Mesothelial cell of epicardium (in vitro differentiated cells): ENCODE data around the gene MPL. TPM values are rescaled to one million over a fixed set of nuclear protein-coding genes. Genes with fewer than 3 reads are reported as not detected.

Experiments used
- DNase-seq, 2 experiments: peaks; one replicate each; pipeline ENCODE4 v3.0.0; 2021; ENCODE audit warnings: low spot score in 2 of 2; ENCODE audit not compliant: unreplicated experiment in 2 of 2
- H3K27ac Mint-ChIP-seq: 2 replicates; pipeline ENCODE4 v1.8.0; 2021; ENCODE audit warnings: mixed read lengths
- H3K27me3 Mint-ChIP-seq: 2 replicates; pipeline ENCODE4 v1.8.0; 2021; ENCODE audit warnings: low read depth, mixed read lengths
- H3K36me3 Mint-ChIP-seq: 2 replicates; pipeline ENCODE4 v1.8.0; 2021; ENCODE audit warnings: mixed read lengths
- H3K4me1 Mint-ChIP-seq: 2 replicates; pipeline ENCODE4 v1.8.0; 2021; ENCODE audit warnings: mixed read lengths
- H3K4me3 Mint-ChIP-seq: 2 replicates; pipeline ENCODE4 v1.8.0; 2021; ENCODE audit warnings: mild to moderate bottlenecking, moderate library complexity, mixed read lengths
- H3K9me3 Mint-ChIP-seq: 2 replicates; pipeline ENCODE4 v1.8.0; 2021; ENCODE audit warnings: mixed read lengths
- total RNA-seq: library from RNA; stranded (reverse); gene quantifications from 3 replicates; pipeline ENCODE4 v1.2.1, GENCODE V29; 2021
- TF ChIP-seq, protein P1 (sequence below): fragments of 200-600 bp; sonication (generic); IDR thresholded peaks from one replicate; pipeline ENCODE4 v1.5.0; 2021; ENCODE audit warnings: antibody characterized with exemption; ENCODE audit not compliant: unreplicated experiment

The MPL gene
- total RNA-seq, 1 donor from 2014 or later = not detected

DNA sequence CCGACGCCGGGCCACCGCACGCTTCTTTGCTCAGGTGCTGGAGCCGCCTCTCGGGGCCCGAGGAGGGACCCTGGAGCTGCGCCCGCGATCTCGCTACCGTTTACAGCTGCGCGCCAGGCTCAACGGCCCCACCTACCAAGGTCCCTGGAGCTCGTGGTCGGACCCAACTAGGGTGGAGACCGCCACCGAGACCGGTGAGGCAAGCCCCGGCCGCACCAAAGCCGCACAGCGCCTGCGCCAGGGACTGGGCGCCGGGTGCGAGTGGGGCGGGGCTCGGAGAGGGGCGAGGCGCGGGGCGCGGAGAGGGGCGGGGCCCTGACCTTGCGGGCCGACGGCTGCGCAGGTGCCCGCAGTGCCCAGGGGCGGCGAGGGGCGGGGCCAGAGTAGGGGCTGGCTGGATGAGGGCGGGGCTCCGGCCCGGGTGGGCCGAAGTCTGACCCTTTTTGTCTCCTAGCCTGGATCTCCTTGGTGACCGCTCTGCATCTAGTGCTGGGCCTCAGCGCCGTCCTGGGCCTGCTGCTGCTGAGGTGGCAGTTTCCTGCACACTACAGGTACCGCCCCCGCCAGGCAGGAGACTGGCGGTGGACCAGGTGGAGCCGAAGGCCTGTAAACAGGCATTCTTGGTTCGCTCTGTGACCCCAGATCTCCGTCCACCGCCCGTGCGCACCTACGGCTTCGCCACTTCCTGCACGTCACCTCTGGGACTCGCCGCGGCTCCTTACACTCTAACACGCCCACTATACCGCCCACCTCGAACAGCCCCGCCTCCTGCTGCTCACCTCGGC is 11.4 kb downstream of the MPL start:
- TF ChIP-seq, protein P1, sequence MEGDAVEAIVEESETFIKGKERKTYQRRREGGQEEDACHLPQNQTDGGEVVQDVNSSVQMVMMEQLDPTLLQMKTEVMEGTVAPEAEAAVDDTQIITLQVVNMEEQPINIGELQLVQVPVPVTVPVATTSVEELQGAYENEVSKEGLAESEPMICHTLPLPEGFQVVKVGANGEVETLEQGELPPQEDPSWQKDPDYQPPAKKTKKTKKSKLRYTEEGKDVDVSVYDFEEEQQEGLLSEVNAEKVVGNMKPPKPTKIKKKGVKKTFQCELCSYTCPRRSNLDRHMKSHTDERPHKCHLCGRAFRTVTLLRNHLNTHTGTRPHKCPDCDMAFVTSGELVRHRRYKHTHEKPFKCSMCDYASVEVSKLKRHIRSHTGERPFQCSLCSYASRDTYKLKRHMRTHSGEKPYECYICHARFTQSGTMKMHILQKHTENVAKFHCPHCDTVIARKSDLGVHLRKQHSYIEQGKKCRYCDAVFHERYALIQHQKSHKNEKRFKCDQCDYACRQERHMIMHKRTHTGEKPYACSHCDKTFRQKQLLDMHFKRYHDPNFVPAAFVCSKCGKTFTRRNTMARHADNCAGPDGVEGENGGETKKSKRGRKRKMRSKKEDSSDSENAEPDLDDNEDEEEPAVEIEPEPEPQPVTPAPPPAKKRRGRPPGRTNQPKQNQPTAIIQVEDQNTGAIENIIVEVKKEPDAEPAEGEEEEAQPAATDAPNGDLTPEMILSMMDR = no peak
- DNase-seq = peak; percentile 71 to 83
- Mint-ChIP-seq H3K27ac (peak overlapping the region; percentile 92), H3K27me3 (peaks cover 3% of the 10 kb centered on the region), H3K36me3 (no peaks in the 10 kb centered on the region), H3K9me3 (no peaks in the 10 kb centered on the region), H3K4me3 (peak overlapping the region; percentile 81), H3K4me1 (peaks cover 13% of the 10 kb centered on the region)

DNA sequence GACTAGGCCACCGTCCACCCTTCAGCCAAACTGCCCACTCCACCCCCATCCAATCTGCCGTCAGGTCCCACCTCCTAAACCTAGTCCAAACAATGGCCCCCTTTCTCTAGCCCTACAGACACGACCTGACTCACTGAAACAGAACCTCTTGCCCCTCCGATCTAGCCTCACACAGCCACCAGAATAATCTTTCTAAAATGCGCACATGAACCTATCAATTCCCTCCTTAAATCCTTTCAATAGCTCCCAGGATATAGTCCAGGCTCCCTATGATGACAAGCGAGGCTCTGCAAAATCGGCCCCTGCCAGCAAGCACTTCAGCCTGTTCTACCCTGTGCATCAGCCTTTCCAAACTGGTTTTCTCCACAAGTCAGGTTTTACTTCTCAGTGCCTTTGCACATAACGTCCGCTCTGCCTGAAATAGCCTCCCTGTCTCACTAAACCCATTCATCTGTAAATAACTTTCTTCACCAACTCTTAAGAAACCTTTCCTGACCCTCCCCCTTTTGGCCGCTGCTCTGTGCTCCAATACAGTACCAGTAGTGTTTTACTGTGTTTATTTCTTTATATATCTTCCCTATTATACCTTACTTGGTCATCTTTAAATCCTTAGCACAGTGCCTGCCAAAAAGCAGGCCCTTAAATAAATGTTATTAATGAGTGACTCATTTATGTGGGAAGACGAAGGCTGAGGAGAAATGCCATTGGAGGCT is 12.1 kb downstream of the MPL start:
- no peak for DNase-seq
- TF ChIP-seq, protein P1 = no peak

DNA sequence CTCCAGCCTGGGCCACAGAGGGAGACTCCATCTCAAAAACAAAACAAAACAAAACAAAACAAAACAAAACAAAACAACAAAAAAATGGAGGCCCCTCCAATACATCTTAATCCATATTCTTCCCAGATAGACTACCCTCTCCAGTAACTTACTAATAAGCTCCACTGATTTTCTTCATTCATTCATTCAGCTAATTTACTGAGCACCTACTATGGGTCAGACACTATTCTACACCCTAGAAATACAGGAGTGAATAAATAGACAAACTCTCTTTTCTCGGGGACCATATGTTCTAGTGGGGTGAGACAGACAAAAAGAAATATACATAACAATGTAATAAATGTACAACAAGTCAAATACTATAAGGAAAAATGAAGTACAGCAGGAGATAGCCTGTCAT is 13.4 kb downstream of the MPL start:
- TF ChIP-seq, protein P1 = no peak
- no peaks in the 10 kb centered on the region for H3K36me3 Mint-ChIP-seq
- DNase-seq = no peak
- H3K27me3 Mint-ChIP-seq = peaks cover 3% of the 10 kb centered on the region
- no peak overlapping the region for H3K27ac Mint-ChIP-seq
- peaks cover 13% of the 10 kb centered on the region for H3K4me1 Mint-ChIP-seq
- no peaks in the 10 kb centered on the region for H3K9me3 Mint-ChIP-seq
- no peak overlapping the region for H3K4me3 Mint-ChIP-seq

More for the DNA sequence above, 12.1 kb downstream of the MPL start:
- H3K27ac Mint-ChIP-seq = peak overlapping the region; percentile 92
- peaks cover 13% of the 10 kb centered on the region for H3K4me1 Mint-ChIP-seq
- peak overlapping the region; percentile 81 for H3K4me3 Mint-ChIP-seq
- no peaks in the 10 kb centered on the region for H3K36me3 Mint-ChIP-seq
- peaks cover 3% of the 10 kb centered on the region for H3K27me3 Mint-ChIP-seq
- H3K9me3 Mint-ChIP-seq = no peaks in the 10 kb centered on the region

DNA sequence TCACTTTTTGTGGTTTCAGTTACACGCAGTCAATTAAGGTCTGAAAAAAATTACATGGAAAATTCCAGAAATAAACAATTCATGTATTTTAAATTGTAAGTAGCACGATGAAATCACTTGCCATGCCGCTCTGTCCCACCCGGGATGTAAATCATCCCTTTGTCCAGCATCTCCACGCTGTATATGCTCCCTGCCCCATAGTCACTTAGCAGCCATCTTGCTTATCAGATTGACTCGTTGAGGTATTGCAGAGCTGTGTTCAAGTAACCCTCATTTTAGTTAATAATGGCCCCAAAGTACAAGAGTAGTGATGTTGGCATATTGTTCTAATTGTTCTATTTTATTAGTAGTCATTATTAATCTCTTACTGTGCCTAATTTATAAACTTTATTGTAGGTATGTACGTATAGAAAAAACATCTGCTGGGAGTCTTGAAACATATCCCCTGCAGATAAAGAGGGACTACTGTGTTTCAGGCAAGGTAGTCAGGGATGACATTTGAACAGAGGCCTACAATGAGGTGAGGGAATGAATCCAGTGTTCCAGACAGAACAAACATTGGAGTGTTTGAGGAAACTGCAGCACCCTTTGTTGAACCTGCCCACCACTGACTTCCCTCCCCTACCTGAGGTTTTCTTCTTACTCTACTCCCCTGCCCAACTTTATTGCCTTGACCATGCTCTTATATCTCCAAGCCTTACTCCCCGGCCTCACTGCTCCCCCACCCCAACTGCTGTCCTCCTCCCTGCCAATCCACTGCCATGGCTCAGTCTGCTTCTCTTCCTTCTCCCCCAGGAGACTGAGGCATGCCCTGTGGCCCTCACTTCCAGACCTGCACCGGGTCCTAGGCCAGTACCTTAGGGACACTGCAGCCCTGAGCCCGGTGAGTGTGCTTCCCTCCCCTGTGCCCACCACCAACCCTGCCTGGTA is 14.1 kb downstream of the MPL start:
- TF ChIP-seq, protein P1 = no peak
- Mint-ChIP-seq H3K4me1 (peaks cover 13% of the 10 kb centered on the region), H3K27me3 (peaks cover 3% of the 10 kb centered on the region), H3K36me3 (no peaks in the 10 kb centered on the region), H3K9me3 (no peaks in the 10 kb centered on the region), H3K27ac (no peak overlapping the region), H3K4me3 (no peak overlapping the region)
- DNase-seq = no peak

DNA sequence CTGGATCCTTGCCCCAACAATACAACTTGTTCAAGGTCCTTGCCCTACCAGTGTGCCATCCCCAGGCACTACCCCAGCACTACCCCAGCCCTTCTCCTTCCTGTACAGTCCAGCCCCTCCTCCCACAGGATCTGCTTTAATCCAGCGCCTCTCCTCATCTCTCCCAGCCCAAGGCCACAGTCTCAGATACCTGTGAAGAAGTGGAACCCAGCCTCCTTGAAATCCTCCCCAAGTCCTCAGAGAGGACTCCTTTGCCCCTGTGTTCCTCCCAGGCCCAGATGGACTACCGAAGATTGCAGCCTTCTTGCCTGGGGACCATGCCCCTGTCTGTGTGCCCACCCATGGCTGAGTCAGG is 14.7 kb downstream of the MPL start:
- H3K4me1 Mint-ChIP-seq = peaks cover 13% of the 10 kb centered on the region
- H3K27ac Mint-ChIP-seq = no peak overlapping the region
- no peak overlapping the region for H3K4me3 Mint-ChIP-seq
- no peaks in the 10 kb centered on the region for H3K27me3 Mint-ChIP-seq
- DNase-seq = no peak
- no peaks in the 10 kb centered on the region for H3K36me3 Mint-ChIP-seq
- H3K9me3 Mint-ChIP-seq = no peaks in the 10 kb centered on the region
- TF ChIP-seq, protein P1 = no peak
